Measurements from ENCODE around the gene KDM8. TPM values are rescaled to one million over a fixed set of nuclear protein-coding genes. Genes with fewer than 3 reads are reported as not detected.
A peak's percentile ranks its signal among the peaks of the same experiment; 100 is the strongest.

KDM8 gene
- total RNA-seq, 1 experiment from 2014 or later: 6.0 TPM

GRCh38 chr16:27229891-27230470, 26.7 kb downstream of the KDM8 start:
- DNase-seq (ENCODE audit: low spot score): no peak

GRCh38 chr16:27230562-27231001, 27.3 kb downstream of the KDM8 start:
- DNase-seq (ENCODE audit: low spot score): peak; percentile 64

GRCh38 chr16:27231692-27232060, 28.4 kb downstream of the KDM8 start:
- DNase-seq (ENCODE audit: low spot score): no peak

GRCh38 chr16:27232061-27232900, 29.0 kb downstream of the KDM8 start:
- DNase-seq (ENCODE audit: low spot score): no peak

GRCh38 chr16:27232901-27233625, 29.7 kb downstream of the KDM8 start:
- DNase-seq (ENCODE audit: low spot score): no peak

- DNase-seq (ENCODE audit: low spot score): no peak
Observed at GRCh38 chr16:27233731-27234130, 30.4 kb downstream of the KDM8 start.

- no peak for DNase-seq (ENCODE audit: low spot score)
Observed at GRCh38 chr16:27234171-27234570, 30.8 kb downstream of the KDM8 start.

GRCh38 chr16:27234603-27235002, 31.3 kb downstream of the KDM8 start:
- no peak for DNase-seq (ENCODE audit: low spot score)

- DNase-seq (ENCODE audit: low spot score): peak; percentile 85
Observed at GRCh38 chr16:27235055-27235937, 32.0 kb downstream of the KDM8 start.

GRCh38 chr16:27235938-27236245, 32.6 kb downstream of the KDM8 start:
- DNase-seq (ENCODE audit: low spot score): no peak

GRCh38 chr16:27236635-27237218, 33.4 kb downstream of the KDM8 start:
- no peak for DNase-seq (ENCODE audit: low spot score)

- DNase-seq (ENCODE audit: low spot score): peak; percentile 41
Observed at GRCh38 chr16:27237219-27238015, 34.1 kb downstream of the KDM8 start.

- DNase-seq (ENCODE audit: low spot score): peak; percentile 27
Observed at GRCh38 chr16:27238016-27238587, 34.8 kb downstream of the KDM8 start.

- DNase-seq (ENCODE audit: low spot score): no peak
Observed at GRCh38 chr16:27238591-27238990, 35.3 kb downstream of the KDM8 start.

- DNase-seq (ENCODE audit: low spot score): no peak
Observed at GRCh38 chr16:27239026-27239425, 35.7 kb downstream of the KDM8 start.

GRCh38 chr16:27239906-27240655, 36.8 kb downstream of the KDM8 start:
- no peak for DNase-seq (ENCODE audit: low spot score)

GRCh38 chr16:27240948-27241531, 37.7 kb downstream of the KDM8 start:
- DNase-seq (ENCODE audit: low spot score): peak; percentile 61

GRCh38 chr16:27241658-27242057, 38.3 kb downstream of the KDM8 start:
- no peak for DNase-seq (ENCODE audit: low spot score)

GRCh38 chr16:27242398-27242797, 39.1 kb downstream of the KDM8 start:
- DNase-seq (ENCODE audit: low spot score): no peak
